ENCODE results near the gene WWOX. TPM values are rescaled to one million over a fixed set of nuclear protein-coding genes. Genes with fewer than 3 reads are reported as not detected.

Gene WWOX
- total and polyA plus RNA-seq, 2 of the 13 experiments (the other 11 are each of a cell fraction or from before 2014, with no cell fraction given) = 9.1 to 37.4 TPM

DNA sequence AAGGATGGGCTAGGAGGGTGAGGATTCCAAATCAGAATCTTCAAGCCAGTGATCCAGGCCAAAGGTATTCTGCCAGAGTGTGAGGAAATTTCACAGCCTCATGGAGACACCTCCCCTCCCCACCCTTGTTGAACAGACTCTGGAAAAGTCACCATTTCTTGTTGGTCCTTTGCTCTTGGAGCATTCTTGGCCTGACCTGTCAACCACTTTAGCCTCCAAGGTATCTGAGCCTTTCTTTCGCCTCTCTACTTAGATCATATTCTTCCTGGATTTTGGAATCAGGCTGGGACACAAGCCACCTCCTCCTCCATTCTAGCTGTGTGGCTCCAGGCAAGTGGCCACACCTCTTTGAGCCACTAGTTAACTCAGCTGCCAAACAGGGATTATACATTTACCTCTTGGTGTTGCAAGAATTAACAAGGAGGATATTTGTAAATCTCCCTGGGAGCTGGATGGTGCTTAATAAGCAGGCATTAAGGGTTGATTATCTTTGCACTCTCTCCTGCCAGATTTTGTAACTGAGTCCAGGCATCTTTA is 193.5 kb downstream of the WWOX start (continued):
- TF ChIP-seq, protein P1, sequence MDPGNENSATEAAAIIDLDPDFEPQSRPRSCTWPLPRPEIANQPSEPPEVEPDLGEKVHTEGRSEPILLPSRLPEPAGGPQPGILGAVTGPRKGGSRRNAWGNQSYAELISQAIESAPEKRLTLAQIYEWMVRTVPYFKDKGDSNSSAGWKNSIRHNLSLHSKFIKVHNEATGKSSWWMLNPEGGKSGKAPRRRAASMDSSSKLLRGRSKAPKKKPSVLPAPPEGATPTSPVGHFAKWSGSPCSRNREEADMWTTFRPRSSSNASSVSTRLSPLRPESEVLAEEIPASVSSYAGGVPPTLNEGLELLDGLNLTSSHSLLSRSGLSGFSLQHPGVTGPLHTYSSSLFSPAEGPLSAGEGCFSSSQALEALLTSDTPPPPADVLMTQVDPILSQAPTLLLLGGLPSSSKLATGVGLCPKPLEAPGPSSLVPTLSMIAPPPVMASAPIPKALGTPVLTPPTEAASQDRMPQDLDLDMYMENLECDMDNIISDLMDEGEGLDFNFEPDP (CRISPR knock-in tag; conservative IDR thresholded peaks at IDR 0.05) = no peak
- TF ChIP-seq ZNF850 (CRISPR knock-in tag; conservative IDR thresholded peaks at IDR 0.05) = no peak
- TF ChIP-seq HOXA9 (CRISPR knock-in tag; IDR thresholded peaks at IDR 0.05; ENCODE audit: borderline replicate concordance) = no peak
- TF ChIP-seq MATR3 (CRISPR knock-in tag; IDR thresholded peaks at IDR 0.05) = no peak
- TF ChIP-seq ZBTB7B (CRISPR knock-in tag; IDR thresholded peaks at IDR 0.05) = no peak
- TF ChIP-seq, protein P2, sequence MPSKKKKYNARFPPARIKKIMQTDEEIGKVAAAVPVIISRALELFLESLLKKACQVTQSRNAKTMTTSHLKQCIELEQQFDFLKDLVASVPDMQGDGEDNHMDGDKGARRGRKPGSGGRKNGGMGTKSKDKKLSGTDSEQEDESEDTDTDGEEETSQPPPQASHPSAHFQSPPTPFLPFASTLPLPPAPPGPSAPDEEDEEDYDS (CRISPR knock-in tag; IDR thresholded peaks at IDR 0.05) = peak; percentile 58
- no peak for TF ChIP-seq NCOA1 (CRISPR knock-in tag; IDR thresholded peaks at IDR 0.05)
- TF ChIP-seq BRD4 (CRISPR knock-in tag; IDR thresholded peaks at IDR 0.05) = no peak
- no peak for TF ChIP-seq TAF15 (IDR thresholded peaks at IDR 0.05; ENCODE audit: low read depth, low read length, poor library complexity, severe bottlenecking)
- TF ChIP-seq SUZ12 (IDR thresholded peaks at IDR 0.05; ENCODE audit: low read depth, low read length) = no peak
- no peak for TF ChIP-seq SYNCRIP (IDR thresholded peaks at IDR 0.05; ENCODE audit: insufficient read depth, low read depth, low read length)
- no peak for TF ChIP-seq ZNF138 (CRISPR knock-in tag; IDR thresholded peaks at IDR 0.05; ENCODE audit: low read depth)
- no peak for TF ChIP-seq KDM3A (CRISPR knock-in tag; IDR thresholded peaks at IDR 0.05; ENCODE audit: low read depth)
- no peak for TF ChIP-seq ZSCAN25 (CRISPR knock-in tag; IDR thresholded peaks at IDR 0.05)
- TF ChIP-seq POGZ (CRISPR knock-in tag; IDR thresholded peaks at IDR 0.05) = peak; percentile 59; the same call in 1 of the 2 replicates
- no peak for TF ChIP-seq ZNF282 (IDR thresholded peaks at IDR 0.05; ENCODE audit: partially characterized antibody)
- no peak for TF ChIP-seq ZNF7 (CRISPR knock-in tag; IDR thresholded peaks at IDR 0.05)
- TF ChIP-seq, protein P3, sequence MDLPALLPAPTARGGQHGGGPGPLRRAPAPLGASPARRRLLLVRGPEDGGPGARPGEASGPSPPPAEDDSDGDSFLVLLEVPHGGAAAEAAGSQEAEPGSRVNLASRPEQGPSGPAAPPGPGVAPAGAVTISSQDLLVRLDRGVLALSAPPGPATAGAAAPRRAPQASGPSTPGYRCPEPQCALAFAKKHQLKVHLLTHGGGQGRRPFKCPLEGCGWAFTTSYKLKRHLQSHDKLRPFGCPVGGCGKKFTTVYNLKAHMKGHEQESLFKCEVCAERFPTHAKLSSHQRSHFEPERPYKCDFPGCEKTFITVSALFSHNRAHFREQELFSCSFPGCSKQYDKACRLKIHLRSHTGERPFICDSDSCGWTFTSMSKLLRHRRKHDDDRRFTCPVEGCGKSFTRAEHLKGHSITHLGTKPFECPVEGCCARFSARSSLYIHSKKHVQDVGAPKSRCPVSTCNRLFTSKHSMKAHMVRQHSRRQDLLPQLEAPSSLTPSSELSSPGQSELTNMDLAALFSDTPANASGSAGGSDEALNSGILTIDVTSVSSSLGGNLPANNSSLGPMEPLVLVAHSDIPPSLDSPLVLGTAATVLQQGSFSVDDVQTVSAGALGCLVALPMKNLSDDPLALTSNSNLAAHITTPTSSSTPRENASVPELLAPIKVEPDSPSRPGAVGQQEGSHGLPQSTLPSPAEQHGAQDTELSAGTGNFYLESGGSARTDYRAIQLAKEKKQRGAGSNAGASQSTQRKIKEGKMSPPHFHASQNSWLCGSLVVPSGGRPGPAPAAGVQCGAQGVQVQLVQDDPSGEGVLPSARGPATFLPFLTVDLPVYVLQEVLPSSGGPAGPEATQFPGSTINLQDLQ (CRISPR knock-in tag; IDR thresholded peaks at IDR 0.05) = no peak
- TF ChIP-seq BCL6 (CRISPR knock-in tag; IDR thresholded peaks at IDR 0.05) = no peak; the same call in 1 of the 2 replicates
- no peak for TF ChIP-seq KMT2A (CRISPR knock-in tag; IDR thresholded peaks at IDR 0.05)
- TF ChIP-seq, protein P4, sequence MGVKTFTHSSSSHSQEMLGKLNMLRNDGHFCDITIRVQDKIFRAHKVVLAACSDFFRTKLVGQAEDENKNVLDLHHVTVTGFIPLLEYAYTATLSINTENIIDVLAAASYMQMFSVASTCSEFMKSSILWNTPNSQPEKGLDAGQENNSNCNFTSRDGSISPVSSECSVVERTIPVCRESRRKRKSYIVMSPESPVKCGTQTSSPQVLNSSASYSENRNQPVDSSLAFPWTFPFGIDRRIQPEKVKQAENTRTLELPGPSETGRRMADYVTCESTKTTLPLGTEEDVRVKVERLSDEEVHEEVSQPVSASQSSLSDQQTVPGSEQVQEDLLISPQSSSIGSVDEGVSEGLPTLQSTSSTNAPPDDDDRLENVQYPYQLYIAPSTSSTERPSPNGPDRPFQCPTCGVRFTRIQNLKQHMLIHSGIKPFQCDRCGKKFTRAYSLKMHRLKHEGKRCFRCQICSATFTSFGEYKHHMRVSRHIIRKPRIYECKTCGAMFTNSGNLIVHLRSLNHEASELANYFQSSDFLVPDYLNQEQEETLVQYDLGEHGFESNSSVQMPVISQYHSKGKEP (CRISPR knock-in tag; IDR thresholded peaks at IDR 0.05) = no peak
- peak; percentile 2; the same call in 1 of the 2 replicates for TF ChIP-seq ZNF556 (CRISPR knock-in tag; IDR thresholded peaks at IDR 0.05; ENCODE audit: borderline replicate concordance)
- no peak for TF ChIP-seq ZNF570 (CRISPR knock-in tag; IDR thresholded peaks at IDR 0.05; ENCODE audit: borderline replicate concordance)
- TF ChIP-seq, protein P5, sequence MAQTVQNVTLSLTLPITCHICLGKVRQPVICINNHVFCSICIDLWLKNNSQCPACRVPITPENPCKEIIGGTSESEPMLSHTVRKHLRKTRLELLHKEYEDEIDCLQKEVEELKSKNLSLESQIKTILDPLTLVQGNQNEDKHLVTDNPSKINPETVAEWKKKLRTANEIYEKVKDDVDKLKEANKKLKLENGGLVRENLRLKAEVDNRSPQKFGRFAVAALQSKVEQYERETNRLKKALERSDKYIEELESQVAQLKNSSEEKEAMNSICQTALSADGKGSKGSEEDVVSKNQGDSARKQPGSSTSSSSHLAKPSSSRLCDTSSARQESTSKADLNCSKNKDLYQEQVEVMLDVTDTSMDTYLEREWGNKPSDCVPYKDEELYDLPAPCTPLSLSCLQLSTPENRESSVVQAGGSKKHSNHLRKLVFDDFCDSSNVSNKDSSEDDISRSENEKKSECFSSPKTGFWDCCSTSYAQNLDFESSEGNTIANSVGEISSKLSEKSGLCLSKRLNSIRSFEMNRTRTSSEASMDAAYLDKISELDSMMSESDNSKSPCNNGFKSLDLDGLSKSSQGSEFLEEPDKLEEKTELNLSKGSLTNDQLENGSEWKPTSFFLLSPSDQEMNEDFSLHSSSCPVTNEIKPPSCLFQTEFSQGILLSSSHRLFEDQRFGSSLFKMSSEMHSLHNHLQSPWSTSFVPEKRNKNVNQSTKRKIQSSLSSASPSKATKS (CRISPR knock-in tag; IDR thresholded peaks at IDR 0.05) = no peak
